Skeletal muscle tissue (tissue), 4 donors: Measurements from ENCODE around the gene SOCS7. TPM values are rescaled to one million over a fixed set of nuclear protein-coding genes. Genes with fewer than 3 reads are reported as not detected.
A peak's percentile ranks its signal among the peaks of the same experiment; 100 is the strongest.

Experiments
- H3K27ac ChIP-seq: one replicate; pipeline ENCODE4 v1.7.0; 2013; ENCODE audit warnings: mild to moderate bottlenecking, low read depth, low read length, inconsistent platforms
- H3K27me3 ChIP-seq, 3 donors: one replicate each; pipeline ENCODE4 v1.7.0; 2013; ENCODE audit warnings: low read length in 3 of 3; ENCODE audit not compliant: control insufficient read depth in 3 of 3, insufficient read depth in 3 of 3
- H3K36me3 ChIP-seq, 3 donors: one replicate each; pipeline ENCODE4 v1.7.0; 2013; ENCODE audit warnings: low read length in 3 of 3; ENCODE audit not compliant: control insufficient read depth in 3 of 3, insufficient read depth in 3 of 3
- H3K4me1 ChIP-seq, 3 donors: one replicate each; pipeline ENCODE4 v1.7.0; 2013; ENCODE audit warnings: low read length in 3 of 3, mild to moderate bottlenecking in 3 of 3; ENCODE audit not compliant: control insufficient read depth in 3 of 3, insufficient read depth in 3 of 3
- H3K4me3 ChIP-seq, 3 donors: one replicate each; pipeline ENCODE4 v1.7.0; 2013; ENCODE audit warnings: low read length in 3 of 3
- H3K9ac ChIP-seq, 3 donors: one replicate each; pipeline ENCODE4 v1.7.0; 2013; ENCODE audit warnings: low read length in 3 of 3, mild to moderate bottlenecking in 3 of 3, moderate library complexity in 2 of 3, low read depth in 1 of 3
- H3K9me3 ChIP-seq, 3 donors: one replicate each; pipeline ENCODE4 v1.7.0; 2013; ENCODE audit warnings: low read length in 3 of 3; ENCODE audit not compliant: control insufficient read depth in 3 of 3
- total RNA-seq: library from RNA; depleted of rRNA; stranded (reverse); fragments of >200 nt; gene quantifications from one replicate; pipeline ENCODE4 v1.2.3, GENCODE V29; 2014
- donor health status: Osteomylitis.

Gene SOCS7
- total RNA-seq, 1 donor from 2014 or later, result 13.0 TPM

- Histone ChIP-seq H3K27ac (peak overlapping the region; percentile 88), H3K36me3 (no peaks in the 10 kb centered on the region), H3K9ac (peak overlapping the region; percentile 71 to 90 (median 87)), H3K27me3 (no peaks in the 10 kb centered on the region), H3K9me3 (no peaks in the 10 kb centered on the region), H3K4me1 (peaks cover 36 to 64% (median 63%) of the 10 kb centered on the region in 3 donors), H3K4me3 (peak overlapping the region; percentile 71 to 83 (median 79))
Measured at GRCh38 chr17:38427160-38427949, 75.7 kb downstream of the SOCS7 start.

- H3K9ac ChIP-seq, result peak within 1 kb of the TSS; percentile 87 to 90 (median 87)
- peak within 1 kb of the TSS; percentile 88 for H3K27ac ChIP-seq
- no peaks in the 10 kb centered on the region for H3K27me3 ChIP-seq
- peak within 1 kb of the TSS; percentile 71 to 83 (median 79) for H3K4me3 ChIP-seq
- no peaks in the 10 kb centered on the region for H3K9me3 ChIP-seq
- peaks cover 36 to 64% (median 63%) of the 10 kb centered on the region in 3 donors for H3K4me1 ChIP-seq
- H3K36me3 ChIP-seq, result no peaks in the 10 kb centered on the region
Measured at GRCh38 chr17:38428112-38428642, 76.5 kb downstream of the SOCS7 start, which contains the start of gene ARHGAP23. Gene ARHGAP23 (plus strand): TSS chr17:38428464. CDS start chr17:38428486, 22 bp downstream.

- Histone ChIP-seq H3K36me3 (no peaks in the 10 kb centered on the region), H3K9me3 (no peaks in the 10 kb centered on the region), H3K27me3 (no peaks in the 10 kb centered on the region), H3K27ac (peak overlapping the region; percentile 88), H3K4me3 (peak overlapping the region; percentile 66 to 81 (median 71)), H3K9ac (peak overlapping the region; percentile 76 to 87 (median 87)), H3K4me1 (peaks cover 36 to 64% (median 63%) of the 10 kb centered on the region in 3 donors)
Measured at GRCh38 chr17:38428643-38429371, 77.2 kb downstream of the SOCS7 start.

GRCh38 chr17:38429476-38430100, 77.9 kb downstream of the SOCS7 start:
- peak overlapping the region; percentile 88 for H3K27ac ChIP-seq
- H3K9me3 ChIP-seq, result no peaks in the 10 kb centered on the region
- no peaks in the 10 kb centered on the region for H3K36me3 ChIP-seq
- no peaks in the 10 kb centered on the region for H3K27me3 ChIP-seq
- H3K4me3 ChIP-seq, result peak overlapping the region; percentile 66 to 81 (median 71)
- peak overlapping the region; percentile 76 to 87 (median 87) for H3K9ac ChIP-seq
- H3K4me1 ChIP-seq, result peaks cover 32 to 63% (median 60%) of the 10 kb centered on the region in 3 donors

- Histone ChIP-seq H3K9me3 (no peaks in the 10 kb centered on the region), H3K9ac (peak overlapping the region in 2 of 3 donors; percentile 42 to 87), H3K4me1 (peaks cover 34 to 58% (median 56%) of the 10 kb centered on the region in 3 donors), H3K4me3 (peak overlapping the region in 2 of 3 donors; percentile 36 to 81), H3K27ac (peak overlapping the region; percentile 88), H3K36me3 (no peaks in the 10 kb centered on the region), H3K27me3 (no peaks in the 10 kb centered on the region)
Measured at GRCh38 chr17:38430316-38430715, 78.7 kb downstream of the SOCS7 start.

GRCh38 chr17:38430822-38431221, 79.2 kb downstream of the SOCS7 start:
- Histone ChIP-seq H3K4me3 (no peak overlapping the region), H3K27me3 (no peaks in the 10 kb centered on the region), H3K36me3 (no peaks in the 10 kb centered on the region), H3K27ac (peak overlapping the region; percentile 88), H3K4me1 (peaks cover 34 to 53% (median 52%) of the 10 kb centered on the region in 3 donors), H3K9me3 (no peaks in the 10 kb centered on the region), H3K9ac (peak overlapping the region in 1 of 3 donors; percentile 87)

- Histone ChIP-seq H3K27me3 (no peaks in the 10 kb centered on the region), H3K27ac (no peak overlapping the region), H3K9me3 (no peaks in the 10 kb centered on the region), H3K36me3 (no peaks in the 10 kb centered on the region), H3K4me1 (peaks cover 32 to 50% (median 48%) of the 10 kb centered on the region in 3 donors), H3K9ac (peak overlapping the region in 1 of 3 donors; percentile 87), H3K4me3 (no peak overlapping the region)
Measured at GRCh38 chr17:38431346-38432145, 79.9 kb downstream of the SOCS7 start.

- H3K27ac ChIP-seq, result no peak overlapping the region
- no peaks in the 10 kb centered on the region for H3K27me3 ChIP-seq
- H3K4me1 ChIP-seq, result peaks cover 16 to 37% (median 37%) of the 10 kb centered on the region in 3 donors
- H3K9me3 ChIP-seq, result no peaks in the 10 kb centered on the region
- H3K36me3 ChIP-seq, result no peaks in the 10 kb centered on the region
- no peak overlapping the region for H3K4me3 ChIP-seq
- H3K9ac ChIP-seq, result no peak overlapping the region
Measured at GRCh38 chr17:38434178-38434665, 82.6 kb downstream of the SOCS7 start.

GRCh38 chr17:38435795-38436194, 84.2 kb downstream of the SOCS7 start:
- Histone ChIP-seq H3K27me3 (no peaks in the 10 kb centered on the region), H3K9ac (no peak overlapping the region), H3K4me3 (no peak overlapping the region), H3K9me3 (no peaks in the 10 kb centered on the region), H3K27ac (no peak overlapping the region), H3K36me3 (no peaks in the 10 kb centered on the region), H3K4me1 (peaks cover 10 to 35% (median 29%) of the 10 kb centered on the region in 3 donors)
